ENCODE results near the gene PFDN4. TPM values are rescaled to one million over a fixed set of nuclear protein-coding genes. Genes with fewer than 3 reads are reported as not detected.

The PFDN4 gene
- total and polyA plus RNA-seq, 2 of the 13 experiments (the other 11 are each of a cell fraction or from before 2014, with no cell fraction given): 59.8 to 227 TPM

GRCh38 chr20:54219751-54220426, 12.0 kb downstream of the PFDN4 start:
- CTCF ChIA-PET (ENCODE audit: low intra/inter-chr PET ratio, low total read pairs): interaction anchor here (1.1 to 3.4 kb wide), 2 partner anchors 9 to 426 kb away, joined by 3 to 41 read pairs; no protein-coding TSS in a partner anchor
- no peaks in the 10 kb centered on the region for H4K20me1 ChIP-seq (ENCODE audit: insufficient read depth, low read length)
- ATAC-seq (peak; percentile 31; the same call in 1 of the 3 replicates), DNase-seq (ENCODE audit: low spot score) (peak; percentile 61), FAIRE-seq (no peak)
- intact Hi-C loops (cut with micrococcal nuclease; ENCODE audit: unreplicated experiment): loop anchor here (1.0 kb wide), 1 partner anchor 427 kb away; no protein-coding TSS in a partner anchor
- no peak for TF ChIP-seq ZNF264 (CRISPR knock-in tag; IDR thresholded peaks at IDR 0.05)
- peak; percentile 70 for TF ChIP-seq CTCF (CRISPR knock-in tag; IDR thresholded peaks at IDR 0.05)
- TF ChIP-seq ZNF460 (CRISPR knock-in tag; IDR thresholded peaks at IDR 0.05; ENCODE audit: borderline replicate concordance): no peak
- TF ChIP-seq ARID5B (CRISPR knock-in tag; IDR thresholded peaks at IDR 0.05): 0 out of 2 replicates have a peak, but pooled peaks have one; percentile 17
- TF ChIP-seq CHD4 (IDR thresholded peaks at IDR 0.05; ENCODE audit: borderline replicate concordance, low read length): 0 out of 2 replicates have a peak, but pooled peaks have one; percentile 49
- TF ChIP-seq CCAR2 (optimal IDR thresholded peaks at IDR 0.05; ENCODE audit: low read depth, low read length): no peak
- peak; percentile 67 for TF ChIP-seq STAG1 (CRISPR knock-in tag; IDR thresholded peaks at IDR 0.05)
- 0 out of 2 replicates have a peak, but pooled peaks have one; percentile 29 for TF ChIP-seq KDM5A (IDR thresholded peaks at IDR 0.05; ENCODE audit: borderline replicate concordance, low read length)
- TF ChIP-seq RAD21 (CRISPR knock-in tag; IDR thresholded peaks at IDR 0.05): peak; percentile 35; the same call in 1 of the 2 replicates
- TF ChIP-seq ASH2L (IDR thresholded peaks at IDR 0.05; ENCODE audit: insufficient read length, low read depth, low read length): peak; percentile 23
- TF ChIP-seq BRCA1 (CRISPR knock-in tag; IDR thresholded peaks at IDR 0.05): no peak
- TF ChIP-seq SMC3 (IDR thresholded peaks at IDR 0.05; ENCODE audit: low read length): peak; percentile 69
- no peaks in the 10 kb centered on the region for H3K27me3 ChIP-seq (ENCODE audit: control insufficient read depth in 1 of 2, insufficient read depth in 2 of 2, low read length in 2 of 2)
- H3K9ac ChIP-seq (ENCODE audit: insufficient read depth, low read depth, low read length): no peak overlapping the region
- H3K9me3 ChIP-seq (ENCODE audit: low read length): no peaks in the 10 kb centered on the region
- H3K27ac ChIP-seq (ENCODE audit: extremely low read length, insufficient read depth, low read length): no peak overlapping the region
- in situ Hi-C loops (cut with HindIII; ENCODE audit: extremely low pct_ligation_motif_present, low pct_unique_long_range_greater_than_20kb): loop anchor here (5.0 to 25.0 kb wide), 2 partner anchors 427 to 1133 kb away; no protein-coding TSS in a partner anchor
- peaks cover 13 to 36% of the 10 kb centered on the region in 2 experiments for H3K36me3 ChIP-seq (replicated peaks in 1 of 2; ENCODE audit: control insufficient read depth in 1 of 2, insufficient read depth in 2 of 2, low read length in 2 of 2)
- no peak overlapping the region for H2AFZ ChIP-seq (ENCODE audit: low read length)
- H3K4me2 ChIP-seq (ENCODE audit: low read depth, low read length): no peak overlapping the region
- H3K4me3 ChIP-seq (replicated peaks in 1 of 3; ENCODE audit: insufficient read depth in 1 of 3, low read depth in 2 of 3, low read length in 3 of 3): no peak overlapping the region
- WGBS (ENCODE audit: low lambda C conversion rate): 84% methylated on average over 6 of the region's 6 CpGs
- peaks cover 9% of the 10 kb centered on the region for H3K79me2 ChIP-seq (ENCODE audit: insufficient read depth, low read length)
- H3K4me1 ChIP-seq (ENCODE audit: insufficient read depth, low read length): no peaks in the 10 kb centered on the region
- POLR2A ChIA-PET: interaction anchor here (1.2 kb wide), 1 partner anchor 12 kb away, joined by 3 read pairs; the partner anchor contains the start of gene PFDN4
- BruUV-seq (replicated peaks): no TSS peak
